T-helper 1 cell treated with Interleukin-12 subunit alpha and Interleukin-12 subunit beta and Interleukin-4 antibody, amounts not matched to agents 30 μg/mL and 1 μg/mL, for 36 hours (primary cell): ENCODE measurements around the gene CADM1.

Source experiments
- H3K27ac Mint-ChIP-seq: one replicate; pipeline ENCODE4 v1.8.0; 2021; ENCODE audit warnings: mild to moderate bottlenecking, mixed read lengths
- H3K27me3 Mint-ChIP-seq: one replicate; pipeline ENCODE4 v1.8.0; 2021; ENCODE audit warnings: low read depth, mixed read lengths
- H3K36me3 Mint-ChIP-seq: one replicate; pipeline ENCODE4 v1.8.0; 2021; ENCODE audit warnings: low read depth, mixed read lengths
- H3K4me1 Mint-ChIP-seq: one replicate; pipeline ENCODE4 v1.8.0; 2021; ENCODE audit warnings: low read depth, mixed read lengths
- H3K4me3 Mint-ChIP-seq: one replicate; pipeline ENCODE4 v1.8.0; 2021; ENCODE audit warnings: mild to moderate bottlenecking, moderate library complexity, mixed read lengths
- H3K9me3 Mint-ChIP-seq: one replicate; pipeline ENCODE4 v1.8.0; 2021; ENCODE audit warnings: mixed read lengths

Gene CADM1

DNA sequence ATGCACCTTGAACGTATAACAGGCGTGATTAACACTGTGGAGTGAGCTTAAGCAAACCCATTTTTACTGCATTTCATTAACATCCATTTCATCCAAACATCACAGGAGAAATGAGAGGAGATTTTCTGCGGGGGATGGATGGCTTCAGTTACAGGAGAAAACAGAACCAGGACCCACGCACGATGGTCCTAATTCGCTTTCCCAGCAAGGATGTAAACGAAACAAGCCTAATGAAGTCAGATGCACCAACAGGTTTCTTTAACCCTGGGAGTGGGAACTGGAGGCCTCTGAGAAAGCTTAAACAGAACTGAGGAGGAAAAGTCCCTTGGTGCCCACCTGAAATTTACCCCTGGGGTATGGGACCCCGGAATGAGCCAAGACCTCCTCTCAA is 2.7 kb downstream of the CADM1 start:
- Mint-ChIP-seq H3K9me3 (no peaks in the 10 kb centered on the region), H3K4me1 (peaks cover 6% of the 10 kb centered on the region), H3K27me3 (peaks cover 33% of the 10 kb centered on the region), H3K4me3 (no peak overlapping the region), H3K27ac (no peak overlapping the region), H3K36me3 (no peaks in the 10 kb centered on the region)

DNA sequence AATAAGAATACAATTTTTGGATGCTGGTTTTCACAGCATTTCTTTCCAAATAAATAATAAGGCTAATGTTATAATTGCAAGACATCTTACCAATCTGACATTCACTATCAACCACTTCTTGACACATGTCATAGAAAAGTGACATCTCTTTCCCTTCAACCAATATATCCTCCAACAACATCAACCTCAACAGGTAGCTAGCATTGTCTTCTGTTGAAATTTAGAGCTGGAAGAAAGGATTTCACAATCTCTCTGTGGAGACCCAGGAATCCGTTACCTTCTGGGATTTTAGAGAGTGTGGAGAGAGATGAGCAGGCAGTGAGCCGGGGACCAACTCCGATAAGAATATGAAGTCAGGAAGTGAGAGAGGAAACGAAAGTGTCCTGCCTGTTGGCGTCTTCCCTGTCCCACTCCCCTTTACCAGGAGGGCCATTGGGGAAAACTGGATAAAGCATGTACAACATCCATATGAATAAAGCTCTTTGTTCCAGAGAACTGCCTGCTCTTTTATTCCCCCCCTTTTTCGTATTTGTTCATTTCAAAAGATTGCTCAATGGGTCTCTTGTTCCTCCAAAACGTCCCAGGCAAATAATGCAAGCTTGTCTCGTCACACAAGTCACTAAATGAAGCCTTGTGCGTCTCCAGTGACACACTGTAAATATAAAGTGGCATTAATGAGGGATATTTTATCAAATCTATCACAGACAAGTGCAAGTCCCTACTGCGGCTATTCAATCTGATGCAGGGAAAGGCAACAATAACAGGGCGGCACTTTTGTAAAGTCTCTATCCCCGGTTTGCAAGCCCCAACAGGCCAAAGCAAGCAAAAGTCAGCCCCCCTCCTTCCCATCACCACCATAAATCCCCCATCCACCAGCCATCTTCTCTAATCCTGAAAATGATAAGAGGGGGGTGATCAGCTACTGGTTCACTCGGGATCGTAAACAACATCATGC is 3.4 kb downstream of the CADM1 start:
- Mint-ChIP-seq H3K27ac (no peak overlapping the region), H3K27me3 (peaks cover 38% of the 10 kb centered on the region), H3K4me1 (peaks cover 6% of the 10 kb centered on the region), H3K9me3 (no peaks in the 10 kb centered on the region), H3K4me3 (no peak overlapping the region), H3K36me3 (no peaks in the 10 kb centered on the region)

DNA sequence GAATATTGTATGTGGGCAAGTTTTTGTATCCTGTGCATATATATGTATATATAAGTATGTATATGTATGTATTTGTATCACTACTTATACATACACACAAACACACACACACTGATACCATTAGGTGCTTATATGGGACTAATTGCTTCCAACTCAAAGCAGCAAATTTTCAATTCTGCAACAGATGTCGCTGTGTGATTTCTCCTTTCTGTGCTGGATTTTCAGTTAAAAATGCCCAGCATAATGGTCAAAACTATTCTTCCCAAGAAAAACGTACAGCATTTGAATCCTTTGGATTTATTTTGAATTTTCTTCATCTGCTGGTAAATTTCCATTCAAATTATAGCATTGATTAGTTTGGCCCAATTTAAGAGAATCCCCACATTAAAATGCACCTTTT is 4.3 kb downstream of the CADM1 start:
- Mint-ChIP-seq H3K4me1 (peaks cover 3% of the 10 kb centered on the region), H3K9me3 (no peaks in the 10 kb centered on the region), H3K27me3 (peaks cover 29% of the 10 kb centered on the region), H3K4me3 (no peak overlapping the region), H3K27ac (no peak overlapping the region), H3K36me3 (no peaks in the 10 kb centered on the region)

DNA sequence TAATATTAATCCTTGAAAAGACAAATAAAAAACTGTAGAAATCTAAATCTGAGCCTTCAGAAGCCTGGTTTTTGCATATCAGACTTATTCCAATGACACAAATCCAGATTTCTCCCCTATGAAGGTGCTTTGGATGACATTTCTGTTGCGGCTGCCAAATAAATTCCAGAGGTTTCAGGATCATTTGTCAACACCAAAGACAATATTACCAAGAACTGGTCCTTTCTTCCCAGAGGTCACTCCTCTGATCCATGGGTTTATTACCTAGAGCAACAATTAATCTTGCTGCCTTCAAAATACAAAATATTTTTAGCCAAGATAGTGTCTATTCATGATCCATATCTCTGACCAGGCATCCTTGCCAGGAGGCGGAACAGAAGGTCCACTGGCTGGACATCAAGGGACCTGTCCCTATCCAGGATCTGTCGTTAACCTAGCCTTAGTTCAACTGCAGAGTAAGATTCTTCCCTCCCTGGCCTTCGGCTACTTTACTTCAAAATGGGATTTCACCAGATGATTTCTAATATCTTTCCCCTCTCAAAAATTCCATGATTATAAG is 4.9 kb downstream of the CADM1 start:
- Mint-ChIP-seq H3K9me3 (no peaks in the 10 kb centered on the region), H3K27ac (no peak overlapping the region), H3K4me3 (no peak overlapping the region), H3K27me3 (peaks cover 24% of the 10 kb centered on the region), H3K36me3 (no peaks in the 10 kb centered on the region), H3K4me1 (no peaks in the 10 kb centered on the region)

DNA sequence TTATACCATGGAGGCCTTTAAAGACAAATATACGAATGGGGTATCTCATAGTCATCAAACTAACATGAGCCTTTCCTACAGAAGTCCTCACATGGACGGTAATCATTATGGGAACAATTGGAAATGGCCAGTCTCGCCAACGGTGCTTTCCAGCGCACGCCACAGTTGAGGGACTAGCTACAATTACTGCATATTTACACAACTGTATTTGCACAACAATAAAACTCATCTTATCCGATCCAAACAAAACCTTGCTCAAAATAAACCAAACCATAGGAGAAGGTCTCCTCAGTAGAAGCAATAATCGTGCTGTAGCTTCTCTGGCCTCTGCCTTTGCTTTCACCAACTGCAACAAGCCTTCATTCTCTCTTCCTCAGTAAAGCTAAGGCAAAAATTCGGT is 5.9 kb downstream of the CADM1 start:
- Mint-ChIP-seq H3K4me1 (no peaks in the 10 kb centered on the region), H3K27me3 (peaks cover 20% of the 10 kb centered on the region), H3K4me3 (no peak overlapping the region), H3K27ac (no peak overlapping the region), H3K36me3 (no peaks in the 10 kb centered on the region), H3K9me3 (no peaks in the 10 kb centered on the region)

DNA sequence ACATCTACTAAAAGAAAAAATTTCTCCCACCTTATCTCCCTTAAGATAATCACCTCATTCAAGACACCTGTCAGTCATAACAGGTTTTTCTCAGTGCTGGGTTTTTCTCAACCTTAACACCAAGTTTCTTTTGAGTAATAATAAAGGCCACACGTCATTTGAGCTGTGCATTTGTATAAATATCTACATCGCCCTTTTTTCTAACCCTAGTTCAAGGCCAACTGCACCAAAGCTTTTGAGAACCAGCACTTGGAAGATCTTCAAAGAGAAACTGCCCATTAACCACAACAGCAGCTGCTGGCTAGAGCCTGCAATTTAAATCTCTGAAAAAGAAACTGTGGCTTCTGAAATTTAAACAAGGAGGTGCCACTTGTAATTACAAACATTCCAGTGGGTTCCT is 6.9 kb downstream of the CADM1 start:
- H3K36me3 Mint-ChIP-seq = no peaks in the 10 kb centered on the region
- H3K27ac Mint-ChIP-seq = no peak overlapping the region
- H3K4me3 Mint-ChIP-seq = no peak overlapping the region

DNA sequence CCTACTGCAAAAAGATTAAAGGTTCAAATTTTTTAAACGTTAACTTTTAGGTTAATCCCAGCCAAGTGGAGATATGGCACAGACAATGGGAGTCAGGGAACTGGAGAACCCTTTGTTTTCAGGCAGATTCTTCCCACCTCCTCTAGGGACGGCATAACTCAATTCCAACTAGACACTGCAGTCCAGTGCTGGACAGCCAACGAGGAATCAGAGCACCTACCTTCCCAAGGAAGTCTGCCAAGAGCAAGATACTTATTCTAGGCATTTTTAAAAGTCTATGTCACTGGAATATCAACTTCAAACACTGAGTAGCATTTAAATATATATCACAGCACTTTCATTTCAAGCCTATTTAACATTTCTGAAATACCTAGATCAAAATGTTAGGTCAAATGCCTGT is 7.3 kb downstream of the CADM1 start:
- no peaks in the 10 kb centered on the region for H3K36me3 Mint-ChIP-seq
- H3K9me3 Mint-ChIP-seq = no peaks in the 10 kb centered on the region
- H3K4me1 Mint-ChIP-seq = no peaks in the 10 kb centered on the region
- H3K27me3 Mint-ChIP-seq = peaks cover 20% of the 10 kb centered on the region
- H3K27ac Mint-ChIP-seq = no peak overlapping the region
- H3K4me3 Mint-ChIP-seq = no peak overlapping the region

More for the DNA sequence above, 6.9 kb downstream of the CADM1 start:
- Mint-ChIP-seq H3K4me1 (no peaks in the 10 kb centered on the region), H3K27me3 (peaks cover 20% of the 10 kb centered on the region), H3K9me3 (no peaks in the 10 kb centered on the region)

DNA sequence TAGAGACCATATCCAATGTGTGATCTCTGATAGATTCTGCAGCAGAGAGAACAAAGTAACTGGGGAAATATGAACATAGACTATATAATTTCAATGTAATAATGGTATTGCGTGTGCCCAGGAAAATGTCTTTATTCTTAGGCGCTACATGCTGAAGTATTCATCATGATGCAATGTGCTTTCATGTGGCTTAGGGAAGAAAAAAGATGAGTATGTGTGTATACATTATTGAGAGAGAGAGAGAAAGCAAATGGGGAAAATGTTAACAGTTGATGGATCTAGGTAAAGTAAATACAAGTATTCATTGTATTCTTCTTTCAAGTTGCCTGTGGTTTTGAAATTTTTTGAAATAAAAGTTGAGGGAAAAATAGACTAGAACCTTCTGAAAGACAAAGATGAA is 10.3 kb downstream of the CADM1 start:
- Mint-ChIP-seq H3K27ac (no peak overlapping the region), H3K9me3 (no peaks in the 10 kb centered on the region), H3K4me3 (no peak overlapping the region), H3K27me3 (peaks cover 19% of the 10 kb centered on the region), H3K36me3 (no peaks in the 10 kb centered on the region), H3K4me1 (no peaks in the 10 kb centered on the region)

DNA sequence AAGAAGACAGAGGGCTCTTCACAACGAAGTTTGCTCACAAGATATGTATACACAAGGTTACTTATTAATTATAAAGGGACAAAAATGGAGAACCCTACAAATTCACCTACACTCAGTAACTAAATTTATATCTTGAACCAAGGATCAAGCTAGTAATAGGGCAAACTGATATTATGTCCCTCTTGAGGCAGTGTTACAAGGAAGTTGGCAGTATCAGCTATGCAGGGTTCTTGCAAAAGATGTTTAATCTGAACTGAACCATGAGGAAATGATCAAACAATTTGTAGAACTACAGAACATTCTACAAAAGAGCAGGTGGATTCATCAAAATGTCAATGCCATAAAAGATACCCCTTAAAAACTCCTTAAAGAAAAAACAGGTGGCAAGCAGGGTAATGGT is 10.7 kb downstream of the CADM1 start:
- Mint-ChIP-seq H3K27me3 (peaks cover 17% of the 10 kb centered on the region), H3K27ac (no peak overlapping the region), H3K36me3 (no peaks in the 10 kb centered on the region), H3K9me3 (no peaks in the 10 kb centered on the region), H3K4me3 (no peak overlapping the region), H3K4me1 (no peaks in the 10 kb centered on the region)

DNA sequence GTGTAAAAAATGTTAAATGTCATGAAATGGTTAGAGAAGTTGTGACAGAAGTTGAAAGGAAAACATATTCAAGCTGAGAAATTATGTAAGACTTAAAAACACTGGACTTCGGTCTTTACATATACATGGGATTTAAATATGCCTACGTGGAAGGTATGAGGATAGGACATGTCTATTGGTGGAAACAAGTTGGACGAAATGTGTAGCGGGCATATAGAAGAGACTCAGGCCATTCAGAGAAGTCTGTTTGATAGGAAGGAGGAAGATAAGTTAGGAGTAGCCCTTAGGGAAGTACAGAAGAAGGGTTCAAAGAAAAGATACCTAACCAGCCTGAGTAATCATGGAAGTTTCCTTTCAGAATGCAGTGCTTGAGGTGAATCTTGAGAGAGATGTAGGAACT is 14.7 kb downstream of the CADM1 start:
- H3K9me3 Mint-ChIP-seq = no peaks in the 10 kb centered on the region
- no peak overlapping the region for H3K4me3 Mint-ChIP-seq
- no peaks in the 10 kb centered on the region for H3K4me1 Mint-ChIP-seq
- no peaks in the 10 kb centered on the region for H3K36me3 Mint-ChIP-seq
- H3K27me3 Mint-ChIP-seq = peaks cover 6% of the 10 kb centered on the region
- no peak overlapping the region for H3K27ac Mint-ChIP-seq

DNA sequence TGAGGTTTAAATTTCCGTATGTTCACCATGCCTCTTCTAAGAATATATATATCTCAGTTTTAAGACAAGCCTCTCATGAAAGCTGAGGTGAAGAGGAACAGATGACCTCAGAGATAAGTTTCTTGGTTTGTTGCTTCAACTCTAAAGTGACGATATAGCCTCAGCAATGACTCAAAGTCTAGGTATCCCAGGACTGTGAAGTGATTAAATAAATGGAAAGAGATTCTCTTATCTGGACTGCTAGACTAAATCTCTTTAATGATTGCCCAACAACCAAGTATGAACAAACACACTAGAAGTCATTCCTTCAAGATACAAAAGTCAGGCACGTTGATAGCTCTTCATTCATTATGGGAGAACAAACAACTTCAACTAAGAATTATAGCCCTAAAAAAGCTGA is 15.3 kb downstream of the CADM1 start:
- Mint-ChIP-seq H3K27me3 (peaks cover 6% of the 10 kb centered on the region), H3K4me3 (no peak overlapping the region), H3K9me3 (no peaks in the 10 kb centered on the region), H3K4me1 (no peaks in the 10 kb centered on the region), H3K36me3 (no peaks in the 10 kb centered on the region), H3K27ac (no peak overlapping the region)

DNA sequence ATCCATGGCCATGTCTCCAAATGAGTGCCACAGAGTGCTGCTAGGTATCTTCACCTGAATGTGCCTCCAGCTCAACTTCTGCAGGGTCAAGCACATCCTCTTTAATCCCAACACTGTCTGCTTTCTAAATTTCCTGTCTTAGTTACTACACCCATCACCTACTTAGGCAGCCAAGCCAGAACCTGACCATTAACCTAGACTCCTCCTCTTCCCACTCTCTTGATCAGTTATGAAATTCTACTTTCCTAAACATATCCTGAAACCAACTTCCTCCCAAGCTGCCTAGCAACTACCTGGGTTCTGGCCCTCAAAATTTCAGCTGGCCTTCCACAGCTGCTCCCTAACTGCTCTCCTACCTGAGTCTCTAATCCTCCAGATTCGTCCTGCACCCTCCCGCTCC is 22.7 kb downstream of the CADM1 start:
- no peak overlapping the region for H3K27ac Mint-ChIP-seq
- H3K4me1 Mint-ChIP-seq = no peaks in the 10 kb centered on the region
- no peak overlapping the region for H3K4me3 Mint-ChIP-seq
- H3K9me3 Mint-ChIP-seq = no peaks in the 10 kb centered on the region
- no peaks in the 10 kb centered on the region for H3K36me3 Mint-ChIP-seq
- H3K27me3 Mint-ChIP-seq = no peaks in the 10 kb centered on the region

DNA sequence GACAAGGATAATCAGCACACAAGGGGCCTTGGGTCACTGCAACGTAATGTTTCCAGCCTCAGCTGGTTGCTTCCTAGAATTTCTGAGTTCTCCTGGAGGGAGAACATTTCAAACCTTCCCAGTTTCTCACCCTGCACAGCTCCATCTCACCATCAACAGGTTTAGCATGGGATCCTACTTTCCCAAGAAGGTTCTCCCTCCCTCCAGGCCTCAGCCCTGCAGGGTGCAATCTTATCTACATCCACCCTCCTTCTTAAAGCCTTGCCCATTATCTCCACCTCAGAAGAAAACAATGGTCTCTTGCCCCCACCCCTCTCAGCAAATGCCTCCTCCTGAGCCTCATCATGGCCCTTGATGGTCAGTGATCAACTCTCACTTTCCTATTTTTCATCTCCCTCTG is 23.6 kb downstream of the CADM1 start:
- H3K36me3 Mint-ChIP-seq = no peaks in the 10 kb centered on the region
- H3K4me1 Mint-ChIP-seq = no peaks in the 10 kb centered on the region
- no peak overlapping the region for H3K27ac Mint-ChIP-seq
- H3K9me3 Mint-ChIP-seq = no peaks in the 10 kb centered on the region
- no peak overlapping the region for H3K4me3 Mint-ChIP-seq
- H3K27me3 Mint-ChIP-seq = no peaks in the 10 kb centered on the region

DNA sequence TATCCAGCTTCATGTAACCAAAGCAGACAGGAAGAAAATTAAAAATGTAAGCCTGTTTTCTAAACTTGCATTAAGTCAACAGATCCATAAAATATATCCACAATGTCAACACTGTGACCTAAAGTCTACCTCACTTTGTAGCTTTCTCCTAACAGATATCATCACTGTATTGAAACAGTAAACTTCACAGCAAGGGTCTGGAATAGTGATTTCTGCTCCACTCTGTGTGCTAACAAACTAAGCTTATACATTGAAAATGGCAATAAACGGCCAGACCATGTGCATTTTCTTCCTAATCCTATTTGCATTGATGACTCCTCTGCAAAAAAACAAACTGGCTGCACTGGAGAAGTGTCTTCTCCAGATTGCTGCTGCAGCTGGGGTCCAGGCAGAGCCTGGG is 26.8 kb downstream of the CADM1 start:
- no peaks in the 10 kb centered on the region for H3K9me3 Mint-ChIP-seq
- H3K4me1 Mint-ChIP-seq = no peaks in the 10 kb centered on the region
- H3K27ac Mint-ChIP-seq = no peak overlapping the region
- H3K4me3 Mint-ChIP-seq = no peak overlapping the region
- no peaks in the 10 kb centered on the region for H3K27me3 Mint-ChIP-seq
- H3K36me3 Mint-ChIP-seq = no peaks in the 10 kb centered on the region

DNA sequence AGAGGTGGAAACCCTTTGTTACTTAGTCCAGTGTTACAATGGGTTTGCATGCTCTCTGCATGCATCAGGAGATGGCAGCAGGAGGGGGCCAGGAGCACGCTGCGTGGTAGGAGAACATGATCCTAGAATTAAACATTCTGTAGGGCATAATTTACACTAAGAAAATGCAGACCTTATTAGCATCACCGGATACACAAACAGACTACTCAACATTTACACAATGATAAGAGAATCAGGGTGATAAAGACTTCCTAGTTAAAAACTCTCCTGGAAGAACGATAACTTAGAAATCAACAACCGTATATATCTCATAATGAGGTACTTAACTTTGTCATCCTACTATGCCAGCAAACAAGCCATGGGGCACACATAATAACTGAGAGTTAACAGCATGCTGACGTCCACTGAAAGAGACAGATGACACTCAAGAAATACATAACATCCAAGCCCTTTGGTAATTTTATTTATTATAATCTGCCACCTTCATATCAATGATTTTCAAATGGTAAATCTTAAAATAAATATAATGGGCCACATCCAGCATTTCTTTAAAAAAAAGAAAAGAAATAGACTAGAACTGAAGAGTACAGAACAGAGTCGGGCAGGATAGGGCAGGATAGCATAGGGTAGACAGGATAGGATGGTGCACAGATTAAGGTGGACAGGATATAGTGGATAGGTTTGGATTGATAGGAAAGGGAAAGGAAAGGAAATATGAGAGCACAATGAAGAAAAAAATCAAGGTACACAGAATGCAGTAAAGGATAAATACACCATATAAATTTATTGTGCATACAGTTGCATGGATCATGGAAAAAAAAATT is 27.5 kb downstream of the CADM1 start:
- no peaks in the 10 kb centered on the region for H3K36me3 Mint-ChIP-seq
- H3K9me3 Mint-ChIP-seq = no peaks in the 10 kb centered on the region
- H3K4me3 Mint-ChIP-seq = no peak overlapping the region
- H3K27ac Mint-ChIP-seq = no peak overlapping the region
- no peaks in the 10 kb centered on the region for H3K4me1 Mint-ChIP-seq
- no peaks in the 10 kb centered on the region for H3K27me3 Mint-ChIP-seq
